ENCODE results near the gene FN3K. TPM values are rescaled to one million over a fixed set of nuclear protein-coding genes. Genes with fewer than 3 reads are reported as not detected.
A peak's percentile ranks its signal among the peaks of the same experiment; 100 is the strongest.

Gene FN3K
- total and polyA plus RNA-seq, 2 of the 13 experiments (the other 11 are each of a cell fraction or from before 2014, with no cell fraction given), result 3.5 to 12.2 TPM

DNA sequence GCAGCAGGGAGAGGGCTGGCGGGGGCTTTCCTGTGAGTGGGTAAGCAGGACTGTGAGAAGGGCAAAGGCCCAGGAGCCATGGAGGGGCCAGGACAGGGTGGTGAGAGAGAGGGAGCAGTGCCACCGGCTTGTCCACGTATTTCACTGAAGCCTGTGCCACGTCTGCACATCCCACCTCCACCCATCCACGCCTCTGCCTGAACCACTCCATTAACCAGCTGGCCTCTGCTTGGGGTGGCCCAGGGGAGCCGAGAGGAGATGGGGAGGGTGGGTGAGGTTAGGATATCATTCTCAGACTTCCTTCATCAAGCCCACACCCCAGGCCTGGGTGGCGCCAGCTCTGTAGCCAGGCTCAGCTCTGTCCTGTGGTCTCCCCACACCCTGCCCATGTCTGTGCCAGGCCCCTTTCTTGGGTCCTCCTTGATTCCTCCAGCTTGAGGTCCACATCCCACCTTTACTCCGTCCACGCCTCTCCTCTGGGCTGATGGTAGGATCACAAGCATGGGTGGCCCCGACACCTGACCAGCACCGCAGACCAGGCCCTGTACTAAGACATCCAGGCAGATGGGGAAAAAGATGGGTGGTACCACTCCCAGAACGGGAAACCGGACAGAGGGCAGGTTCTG is 3.2 kb upstream of the FN3K start:
- no peak overlapping the region for H2AFZ ChIP-seq (ENCODE audit: low read length)

More for the DNA sequence above, 3.2 kb upstream of the FN3K start:
- H4K20me1 ChIP-seq (ENCODE audit: insufficient read depth, low read length), result no peaks in the 10 kb centered on the region
- H3K79me2 ChIP-seq (ENCODE audit: insufficient read depth, low read length), result peaks cover 15% of the 10 kb centered on the region
- no peak for TF ChIP-seq ZNF746 (CRISPR knock-in tag; IDR thresholded peaks at IDR 0.05)
- TF ChIP-seq, protein P1, sequence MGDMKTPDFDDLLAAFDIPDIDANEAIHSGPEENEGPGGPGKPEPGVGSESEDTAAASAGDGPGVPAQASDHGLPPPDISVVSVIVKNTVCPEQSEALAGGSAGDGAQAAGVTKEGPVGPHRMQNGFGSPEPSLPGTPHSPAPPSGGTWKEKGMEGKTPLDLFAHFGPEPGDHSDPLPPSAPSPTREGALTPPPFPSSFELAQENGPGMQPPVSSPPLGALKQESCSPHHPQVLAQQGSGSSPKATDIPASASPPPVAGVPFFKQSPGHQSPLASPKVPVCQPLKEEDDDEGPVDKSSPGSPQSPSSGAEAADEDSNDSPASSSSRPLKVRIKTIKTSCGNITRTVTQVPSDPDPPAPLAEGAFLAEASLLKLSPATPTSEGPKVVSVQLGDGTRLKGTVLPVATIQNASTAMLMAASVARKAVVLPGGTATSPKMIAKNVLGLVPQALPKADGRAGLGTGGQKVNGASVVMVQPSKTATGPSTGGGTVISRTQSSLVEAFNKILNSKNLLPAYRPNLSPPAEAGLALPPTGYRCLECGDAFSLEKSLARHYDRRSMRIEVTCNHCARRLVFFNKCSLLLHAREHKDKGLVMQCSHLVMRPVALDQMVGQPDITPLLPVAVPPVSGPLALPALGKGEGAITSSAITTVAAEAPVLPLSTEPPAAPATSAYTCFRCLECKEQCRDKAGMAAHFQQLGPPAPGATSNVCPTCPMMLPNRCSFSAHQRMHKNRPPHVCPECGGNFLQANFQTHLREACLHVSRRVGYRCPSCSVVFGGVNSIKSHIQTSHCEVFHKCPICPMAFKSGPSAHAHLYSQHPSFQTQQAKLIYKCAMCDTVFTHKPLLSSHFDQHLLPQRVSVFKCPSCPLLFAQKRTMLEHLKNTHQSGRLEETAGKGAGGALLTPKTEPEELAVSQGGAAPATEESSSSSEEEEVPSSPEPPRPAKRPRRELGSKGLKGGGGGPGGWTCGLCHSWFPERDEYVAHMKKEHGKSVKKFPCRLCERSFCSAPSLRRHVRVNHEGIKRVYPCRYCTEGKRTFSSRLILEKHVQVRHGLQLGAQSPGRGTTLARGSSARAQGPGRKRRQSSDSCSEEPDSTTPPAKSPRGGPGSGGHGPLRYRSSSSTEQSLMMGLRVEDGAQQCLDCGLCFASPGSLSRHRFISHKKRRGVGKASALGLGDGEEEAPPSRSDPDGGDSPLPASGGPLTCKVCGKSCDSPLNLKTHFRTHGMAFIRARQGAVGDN (CRISPR knock-in tag; IDR thresholded peaks at IDR 0.05), result 0 out of 2 replicates have a peak, but pooled peaks have one; percentile 17
- H3K9ac ChIP-seq (ENCODE audit: insufficient read depth, low read depth, low read length), result no peak overlapping the region
- ChIA-PET CTCF (ENCODE audit: low intra/inter-chr PET ratio, low total read pairs) (no interaction called here), POLR2A (interaction anchor here (1.8 kb wide), 1 partner anchor 16 kb away, joined by 11 read pairs; the partner anchor contains the start of gene FN3KRP)
- no peak overlapping the region for H3K4me3 ChIP-seq (replicated peaks in 1 of 3; ENCODE audit: insufficient read depth in 1 of 3, low read depth in 2 of 3, low read length in 3 of 3)
- in situ Hi-C loops (cut with HindIII; ENCODE audit: extremely low pct_ligation_motif_present, low pct_unique_long_range_greater_than_20kb) (no loop called here), intact Hi-C loops (cut with micrococcal nuclease; ENCODE audit: unreplicated experiment) (no loop called here)
- H3K27ac ChIP-seq (ENCODE audit: extremely low read length, insufficient read depth, low read length), result no peak overlapping the region
- BruUV-seq (replicated peaks), result no TSS peak
- 89% methylated on average over 13 of the region's 13 CpGs for WGBS (ENCODE audit: low lambda C conversion rate)
- H3K4me1 ChIP-seq (ENCODE audit: insufficient read depth, low read length), result peaks cover 19% of the 10 kb centered on the region
- peaks cover 1 to 4% of the 10 kb centered on the region in 2 experiments; a peak in 2 of 5 replicates for H3K36me3 ChIP-seq (replicated peaks in 1 of 2; ENCODE audit: control insufficient read depth in 1 of 2, insufficient read depth in 2 of 2, low read length in 2 of 2)
- no peak overlapping the region for H3K4me2 ChIP-seq (ENCODE audit: low read depth, low read length)
- peaks cover 10% of the 10 kb centered on the region for H3K9me3 ChIP-seq (ENCODE audit: low read length)
- FAIRE-seq, result no peak
- no peak for ATAC-seq
- H3K27me3 ChIP-seq (ENCODE audit: control insufficient read depth in 1 of 2, insufficient read depth in 2 of 2, low read length in 2 of 2), result no peaks in the 10 kb centered on the region
- DNase-seq (ENCODE audit: low spot score), result no peak
